ENCODE measurements around the gene WWC1.

- peak; percentile 47 for TF ChIP-seq POLR2AphosphoS5 (IDR thresholded peaks at IDR 0.05)
- TF ChIP-seq CTCF (IDR thresholded peaks at IDR 0.05) = no peak
Observed at GRCh38 chr5:168329302-168329701, 37.9 kb downstream of the WWC1 start.
